GM19328 (cell line): ENCODE results near the gene CDH19.
"Not testable (repeated sequence)": the region's sequence is repeated elsewhere in the genome, so short reads cannot be mapped to it uniquely, and the experiment has no call there.

ENCODE experiments used
- ATAC-seq: cut with Tn5 transposase; IDR thresholded peaks from one replicate; pipeline ENCODE4 v1.9.1; 2021; ENCODE audit warnings: mild to moderate bottlenecking, moderate library complexity; ENCODE audit not compliant: unreplicated experiment

CDH19 gene

GRCh38 chr18:66466184-66466583 is 137.7 kb downstream of the CDH19 start:
- ATAC-seq = not testable (repeated sequence)

GRCh38 chr18:66461344-66461743 is 142.5 kb downstream of the CDH19 start:
- ATAC-seq = no peak

GRCh38 chr18:66457245-66457644 is 146.6 kb downstream of the CDH19 start:
- ATAC-seq = no peak
